Activated B cell treated with CpG ODN at 0.5 μM for 24 hours (primary cell): ENCODE measurements around the gene ULBP3. TPM values are rescaled to one million over a fixed set of nuclear protein-coding genes. Genes with fewer than 3 reads are reported as not detected.

ENCODE experiments used
- ATAC-seq: fragments of 200-7000 bp; cut with Tn5 transposase; one replicate; pipeline ENCODE4 v1.10.0; 2021; ENCODE audit warnings: low read depth, mild to moderate bottlenecking, moderate library complexity
- CTCF ChIA-PET: fragments of 350-600 bp; sonication (Branson Sonifier 250); formaldehyde crosslinking; loops from one replicate; lab custom pipeline; 2021; ENCODE audit warnings: antibody characterized with exemption; lab: Charles Lee
- POLR2A ChIA-PET: fragments of 350-600 bp; sonication (Branson Sonifier 250); formaldehyde crosslinking; loops from one replicate; lab custom pipeline; 2021; ENCODE audit warnings: antibody characterized with exemption; lab: Charles Lee
- DNase-seq: peaks from one replicate; pipeline ENCODE4 v3.0.0; 2022
- H3K27ac Mint-ChIP-seq: one replicate; pipeline ENCODE4 v1.8.0; 2020; ENCODE audit warnings: mixed read lengths
- H3K27me3 Mint-ChIP-seq: one replicate; pipeline ENCODE4 v1.8.0; 2021; ENCODE audit warnings: mixed read lengths
- H3K36me3 Mint-ChIP-seq: one replicate; pipeline ENCODE4 v1.8.0; 2021; ENCODE audit warnings: low read depth, mixed read lengths
- H3K4me1 Mint-ChIP-seq: one replicate; pipeline ENCODE4 v1.8.0; 2021; ENCODE audit warnings: mixed read lengths
- H3K4me3 Mint-ChIP-seq: one replicate; pipeline ENCODE4 v1.8.0; 2020; ENCODE audit warnings: mild to moderate bottlenecking, mixed read lengths
- H3K9me3 Mint-ChIP-seq: one replicate; pipeline ENCODE4 v1.8.0; 2020; ENCODE audit warnings: mixed read lengths
- intact Hi-C: fragments of 100-400 bp; cut with micrococcal nuclease; formaldehyde crosslinking; loops from one replicate; pipeline ENCODE4 v1.15.1; 2024
- total RNA-seq: library from RNA; stranded (reverse); gene quantifications from 2 replicates; pipeline ENCODE4 v1.2.3, GENCODE V29; 2022
- TF ChIP-seq, protein P1 (sequence below): fragments of 200-600 bp; IDR thresholded peaks from one replicate; pipeline ENCODE4 v1.8.0; 2022; ENCODE audit warnings: antibody characterized with exemption, mild to moderate bottlenecking

The ULBP3 gene
- total RNA-seq: 0.46 and 0.80 TPM in 2 replicates

DNA sequence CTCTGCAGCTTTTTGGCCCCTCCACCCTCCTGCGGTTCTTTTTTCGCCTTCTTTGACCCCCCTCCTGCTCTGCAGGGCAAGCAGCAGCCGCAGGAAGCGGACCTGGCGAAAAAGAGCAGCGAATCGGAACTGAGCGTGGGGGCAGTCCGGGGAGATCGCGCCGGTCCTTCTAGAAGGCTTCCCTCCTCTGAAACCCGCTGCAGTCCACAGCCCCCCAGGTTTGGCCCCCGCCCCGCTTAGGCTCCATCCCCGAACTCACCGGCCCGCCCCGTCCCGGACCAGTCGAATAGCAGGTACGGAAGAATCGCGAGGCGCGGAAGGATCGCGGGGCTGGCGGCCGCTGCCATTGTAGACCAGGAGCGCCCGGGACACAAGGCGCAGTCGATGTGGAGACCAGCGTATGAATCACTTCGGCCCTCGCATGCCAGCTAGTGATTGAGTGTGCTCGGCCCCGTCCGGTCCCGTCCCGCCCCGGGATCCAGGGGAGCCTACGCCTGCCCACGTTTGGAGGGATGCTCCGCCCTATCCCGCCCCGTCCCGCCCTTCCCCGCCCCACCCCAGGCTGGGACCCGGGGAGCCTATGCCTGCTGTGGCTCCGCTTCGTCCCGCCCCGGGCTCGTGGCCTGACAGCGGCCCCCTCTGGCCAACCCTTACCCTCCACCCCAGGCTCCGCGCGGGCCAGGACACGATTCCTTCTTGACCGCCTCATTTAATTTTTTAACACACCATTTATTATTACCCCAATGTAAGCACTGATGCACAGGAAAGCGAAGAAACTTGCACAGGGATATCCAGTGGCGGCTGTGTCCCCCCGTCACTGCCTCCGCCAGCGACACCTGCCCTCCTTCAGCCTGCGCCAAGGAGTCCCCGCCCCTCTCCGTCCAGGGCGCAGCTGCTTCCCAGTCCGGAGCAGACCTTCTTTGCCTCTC is at the start of gene ULBP3:
ULBP3 (minus strand) TSS at position 402 of the 929 bp plus-strand sequence; CDS start at position 347, 55 bp downstream.
- TF ChIP-seq, protein P1, sequence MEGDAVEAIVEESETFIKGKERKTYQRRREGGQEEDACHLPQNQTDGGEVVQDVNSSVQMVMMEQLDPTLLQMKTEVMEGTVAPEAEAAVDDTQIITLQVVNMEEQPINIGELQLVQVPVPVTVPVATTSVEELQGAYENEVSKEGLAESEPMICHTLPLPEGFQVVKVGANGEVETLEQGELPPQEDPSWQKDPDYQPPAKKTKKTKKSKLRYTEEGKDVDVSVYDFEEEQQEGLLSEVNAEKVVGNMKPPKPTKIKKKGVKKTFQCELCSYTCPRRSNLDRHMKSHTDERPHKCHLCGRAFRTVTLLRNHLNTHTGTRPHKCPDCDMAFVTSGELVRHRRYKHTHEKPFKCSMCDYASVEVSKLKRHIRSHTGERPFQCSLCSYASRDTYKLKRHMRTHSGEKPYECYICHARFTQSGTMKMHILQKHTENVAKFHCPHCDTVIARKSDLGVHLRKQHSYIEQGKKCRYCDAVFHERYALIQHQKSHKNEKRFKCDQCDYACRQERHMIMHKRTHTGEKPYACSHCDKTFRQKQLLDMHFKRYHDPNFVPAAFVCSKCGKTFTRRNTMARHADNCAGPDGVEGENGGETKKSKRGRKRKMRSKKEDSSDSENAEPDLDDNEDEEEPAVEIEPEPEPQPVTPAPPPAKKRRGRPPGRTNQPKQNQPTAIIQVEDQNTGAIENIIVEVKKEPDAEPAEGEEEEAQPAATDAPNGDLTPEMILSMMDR: no peak
- Mint-ChIP-seq H3K9me3 (no peaks in the 10 kb centered on the region), H3K4me3 (peak within 1 kb of the TSS; percentile 84), H3K4me1 (peaks cover 22% of the 10 kb centered on the region), H3K27ac (peak within 1 kb of the TSS; percentile 7), H3K27me3 (peaks cover 18% of the 10 kb centered on the region), H3K36me3 (no peaks in the 10 kb centered on the region)
- DNase-seq (peak; percentile 64), ATAC-seq (peak; percentile 92)
- ChIA-PET POLR2A (no interaction called here), CTCF (no interaction called here)
- intact Hi-C loops: loop anchor here (1.0 to 5.0 kb wide), 4 partner anchors 135 to 798 kb away; partner anchors contain the start of gene MTHFD1L

DNA sequence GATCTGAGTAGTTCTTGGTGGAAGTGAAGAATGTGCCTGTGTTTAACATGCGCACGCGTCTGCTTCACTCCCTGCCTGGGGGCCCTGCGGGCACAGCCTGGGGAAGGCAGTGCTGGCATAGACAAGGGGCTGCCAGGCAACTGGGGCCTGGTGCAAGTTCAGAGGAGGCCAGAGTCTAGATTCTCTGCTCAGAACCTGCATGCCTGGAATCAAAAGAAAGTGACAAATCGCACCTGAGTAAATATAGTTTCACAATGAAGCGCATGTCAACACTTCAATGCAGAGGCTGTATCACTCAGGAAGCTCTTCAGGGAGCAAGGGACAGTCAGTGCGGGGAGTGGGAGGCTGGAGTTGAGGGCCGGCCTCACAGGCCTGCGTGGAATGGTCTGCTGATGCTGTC is 49.7 kb upstream of the ULBP3 start:
- POLR2A ChIA-PET: no interaction called here
- Mint-ChIP-seq H3K4me1 (peaks cover 27% of the 10 kb centered on the region), H3K27ac (no peak overlapping the region), H3K4me3 (no peak overlapping the region), H3K9me3 (no peaks in the 10 kb centered on the region), H3K27me3 (no peaks in the 10 kb centered on the region), H3K36me3 (no peaks in the 10 kb centered on the region)
- ATAC-seq: no peak
- CTCF ChIA-PET: no interaction called here
- intact Hi-C loops: no loop called here
- TF ChIP-seq, protein P1: no peak
- DNase-seq: no peak

DNA sequence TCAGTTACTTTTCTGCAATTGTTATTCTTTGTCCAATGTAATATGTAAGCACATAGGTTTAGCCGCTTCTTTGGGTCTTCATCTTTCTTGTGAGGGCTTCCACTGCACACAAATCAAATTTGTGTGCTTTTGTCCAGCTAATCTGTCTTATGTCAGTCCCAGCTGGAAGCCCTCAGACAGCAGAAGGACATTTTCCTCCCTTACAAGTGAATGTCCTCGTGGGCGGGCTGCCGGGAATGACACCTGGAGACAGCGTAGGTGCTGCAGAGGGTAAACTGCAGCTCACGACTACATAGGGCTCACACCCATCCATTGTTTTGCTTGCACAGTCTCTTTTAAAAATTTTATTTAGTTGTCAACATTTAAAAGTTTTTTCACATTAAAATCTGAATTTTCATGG is 49.3 kb upstream of the ULBP3 start:
- ChIA-PET CTCF (no interaction called here), POLR2A (no interaction called here)
- Mint-ChIP-seq H3K4me1 (peaks cover 27% of the 10 kb centered on the region), H3K27me3 (no peaks in the 10 kb centered on the region), H3K27ac (no peak overlapping the region), H3K36me3 (no peaks in the 10 kb centered on the region), H3K9me3 (no peaks in the 10 kb centered on the region), H3K4me3 (no peak overlapping the region)
- TF ChIP-seq, protein P1: no peak
- no peak for DNase-seq
- ATAC-seq: no peak
- intact Hi-C loops: no loop called here

DNA sequence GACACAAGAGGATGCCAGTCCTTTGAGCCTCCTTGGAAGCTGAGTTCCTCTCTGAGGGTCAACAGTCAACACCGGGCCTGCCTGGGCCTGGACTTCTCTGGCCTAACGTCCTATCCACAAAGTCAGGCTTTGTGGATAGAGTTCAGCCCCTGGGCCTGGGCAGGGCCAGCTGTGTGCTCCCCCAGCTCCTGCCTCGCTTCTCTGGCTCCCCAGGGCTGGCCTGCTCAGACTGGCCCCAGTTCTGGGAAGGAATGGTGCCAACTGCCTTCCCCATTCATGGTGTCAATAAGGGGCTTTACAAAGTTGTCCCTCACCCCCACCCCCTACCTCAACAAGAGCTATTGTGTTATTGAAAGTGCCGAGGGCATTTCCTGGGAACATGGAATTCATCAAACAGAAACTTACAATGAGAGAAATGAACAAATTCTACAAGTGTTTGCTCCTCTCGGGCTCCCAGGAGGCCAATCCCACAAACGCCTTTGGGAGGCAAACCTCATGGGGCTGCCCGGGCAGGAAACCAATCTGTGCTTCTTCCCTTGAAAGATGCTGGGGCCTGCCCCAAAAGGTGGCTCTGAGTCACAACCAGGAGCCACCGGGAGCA is 47.4 kb upstream of the ULBP3 start:
- no peak overlapping the region for H3K27ac Mint-ChIP-seq
- no peak overlapping the region for H3K4me3 Mint-ChIP-seq
- ChIA-PET CTCF (no interaction called here), POLR2A (no interaction called here)
- no peaks in the 10 kb centered on the region for H3K36me3 Mint-ChIP-seq
- no peaks in the 10 kb centered on the region for H3K27me3 Mint-ChIP-seq
- TF ChIP-seq, protein P1: no peak
- ATAC-seq (no peak), DNase-seq (no peak)
- peaks cover 23% of the 10 kb centered on the region for H3K4me1 Mint-ChIP-seq
- no peaks in the 10 kb centered on the region for H3K9me3 Mint-ChIP-seq
- intact Hi-C loops: no loop called here

DNA sequence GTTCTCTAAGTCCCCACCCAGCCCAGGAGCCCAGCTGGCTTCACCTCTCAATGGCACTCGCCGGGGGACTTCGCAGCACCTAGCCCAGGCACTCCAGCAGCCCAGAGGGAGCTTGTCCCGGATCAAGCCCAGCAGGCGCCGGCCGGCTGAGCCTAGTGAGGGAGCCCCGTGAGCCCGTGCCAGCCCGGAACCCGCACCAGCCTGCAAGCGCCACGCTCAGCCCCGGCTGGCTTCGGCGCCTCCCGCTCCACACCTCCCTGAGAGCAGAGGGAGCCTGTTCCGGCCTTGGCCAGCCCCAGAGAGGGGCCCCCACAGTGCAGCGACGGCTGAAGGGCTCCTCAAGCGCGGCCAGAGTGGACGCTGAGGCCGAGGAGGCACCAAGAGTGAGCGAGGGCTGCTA is 46.8 kb upstream of the ULBP3 start:
- H3K4me3 Mint-ChIP-seq: no peak overlapping the region
- intact Hi-C loops: no loop called here

More for the DNA sequence above, 46.8 kb upstream of the ULBP3 start:
- H3K27ac Mint-ChIP-seq: no peak overlapping the region
- H3K27me3 Mint-ChIP-seq: no peaks in the 10 kb centered on the region
- H3K36me3 Mint-ChIP-seq: no peaks in the 10 kb centered on the region
- no peaks in the 10 kb centered on the region for H3K9me3 Mint-ChIP-seq
- H3K4me1 Mint-ChIP-seq: peaks cover 20% of the 10 kb centered on the region
- ChIA-PET POLR2A (no interaction called here), CTCF (no interaction called here)
- DNase-seq: no peak
- ATAC-seq: no peak
- TF ChIP-seq, protein P1: no peak
